Retina (tissue), 1 donor: ENCODE results near the gene STIL.
"Not testable (repeated sequence)": the region's sequence is repeated elsewhere in the genome, so short reads cannot be mapped to it uniquely, and the experiment has no call there.

ENCODE experiments used
- DNase-seq: peaks from one replicate; pipeline ENCODE4 v3.0.0-alpha.2; 2016

STIL gene

GRCh38 chr1:47317841-47318240 is 3.9 kb upstream of the STIL start:
- no peak for DNase-seq

- no peak for DNase-seq
Observed at GRCh38 chr1:47309427-47309826, 4.5 kb downstream of the STIL start.

- DNase-seq: no peak
Observed at GRCh38 chr1:47302472-47302871, 11.5 kb downstream of the STIL start.

DNA sequence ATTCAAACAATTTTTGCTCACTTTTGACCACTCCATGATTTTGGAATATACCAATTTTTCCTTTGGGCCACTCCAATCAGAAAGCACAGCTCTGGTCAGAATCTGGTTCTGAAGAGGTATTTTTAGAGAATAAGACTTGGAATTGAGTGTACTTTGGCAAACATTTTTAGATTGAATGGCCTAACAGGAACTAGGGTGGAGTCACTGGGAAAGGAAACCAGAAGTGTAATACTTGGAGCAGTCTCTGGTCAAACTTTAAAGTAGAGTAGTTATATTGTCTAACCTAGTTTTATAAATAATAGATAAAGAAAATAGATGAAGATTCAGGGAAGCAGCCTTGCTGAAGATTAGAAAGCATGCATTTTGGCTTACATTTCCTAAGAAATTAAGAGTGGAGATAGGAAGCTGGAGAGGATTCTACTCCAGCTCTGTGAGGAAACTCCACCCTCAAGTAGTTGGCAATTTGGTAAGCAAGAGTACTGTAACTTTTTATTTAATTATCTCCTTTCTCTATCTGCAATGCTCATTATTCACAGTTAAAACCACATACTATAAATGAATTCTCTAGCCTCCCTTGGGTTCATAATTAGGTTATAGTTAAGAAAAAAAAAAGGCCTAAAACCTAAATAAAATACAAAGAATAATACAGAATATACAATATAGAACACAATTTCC is 15.8 kb downstream of the STIL start:
- DNase-seq: no peak

- DNase-seq: no peak
Observed at GRCh38 chr1:47295579-47295978, 18.4 kb downstream of the STIL start.

DNA sequence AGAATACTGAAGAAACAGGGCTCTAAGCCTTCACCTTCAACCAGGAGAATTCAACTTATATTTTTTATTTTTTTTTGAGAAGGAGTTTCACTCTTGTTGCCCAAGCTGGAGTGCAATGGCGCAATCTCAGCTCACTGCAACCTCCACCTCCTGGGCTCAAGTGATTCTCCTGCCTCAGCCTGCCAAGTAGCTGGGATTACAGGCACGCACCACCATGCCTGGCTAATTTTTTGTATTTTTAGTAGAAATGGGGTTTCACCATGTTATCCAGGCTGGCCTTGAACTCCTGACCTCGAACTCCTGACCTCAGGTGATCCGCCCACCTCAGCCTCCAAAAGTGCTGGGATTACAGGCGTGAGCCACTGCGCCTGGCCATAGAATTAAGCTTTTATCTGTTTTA is 19.1 kb downstream of the STIL start:
- not testable (repeated sequence) for DNase-seq

DNA sequence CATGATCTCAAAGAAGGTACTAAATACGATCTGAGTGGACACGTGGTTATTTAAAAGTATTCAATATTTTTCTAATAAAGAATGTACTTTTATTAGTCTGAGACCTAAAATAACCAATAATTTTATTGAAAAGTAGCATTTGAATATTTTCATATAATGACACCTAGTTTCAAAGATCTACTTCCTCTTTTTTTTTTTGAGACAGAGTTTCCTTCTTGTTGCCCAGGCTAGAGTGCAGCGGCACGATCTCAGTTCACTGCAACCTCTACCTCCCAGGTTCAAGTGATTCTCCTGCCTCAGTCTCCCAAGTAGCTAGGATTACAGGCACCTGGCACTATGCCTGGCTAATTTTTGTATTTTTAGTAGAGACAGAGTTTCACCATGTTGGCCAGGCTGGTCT is 25.8 kb downstream of the STIL start:
- not testable (repeated sequence) for DNase-seq

DNA sequence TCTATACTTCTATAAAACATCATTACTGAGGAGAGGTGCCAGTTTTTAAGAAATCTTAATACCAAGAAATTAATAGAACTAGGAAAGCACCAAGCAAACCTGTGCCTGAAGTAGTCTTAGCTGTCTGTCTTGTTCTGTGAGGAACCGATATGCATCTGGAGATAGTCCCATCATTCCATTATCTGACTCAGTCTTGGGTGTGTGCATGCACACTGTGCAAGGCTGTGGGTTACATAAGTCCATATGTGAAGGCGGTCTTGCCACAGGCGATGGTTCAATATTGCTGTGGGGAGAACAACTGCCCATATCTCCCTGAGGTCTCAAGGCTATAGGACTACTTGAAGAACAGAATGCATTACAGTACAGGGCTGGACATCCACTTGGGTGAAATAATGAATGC is 33.8 kb downstream of the STIL start:
- no peak for DNase-seq

GRCh38 chr1:47276850-47277249 is 37.1 kb downstream of the STIL start:
- no peak for DNase-seq

DNA sequence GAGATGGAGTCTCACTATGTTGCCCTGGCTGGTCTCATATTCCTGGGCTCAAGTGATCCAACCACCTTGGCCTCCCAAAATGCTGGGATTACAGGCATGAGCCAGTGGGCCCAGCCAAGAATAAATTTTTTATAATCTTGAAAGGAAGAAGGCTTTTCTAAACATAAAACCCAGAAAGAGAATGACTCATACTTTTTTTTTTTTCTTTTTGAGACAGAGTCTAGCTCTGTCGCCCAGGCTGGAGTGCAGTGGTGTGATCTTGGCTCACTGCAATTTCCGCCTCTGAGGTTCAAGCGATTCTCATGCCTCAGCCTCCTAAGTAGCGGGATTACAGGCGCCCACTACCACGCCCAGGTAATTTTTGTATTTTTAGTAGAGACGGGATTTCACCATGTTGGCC is 38.1 kb downstream of the STIL start:
- not testable (repeated sequence) for DNase-seq

GRCh38 chr1:47265529-47265928 is 48.4 kb downstream of the STIL start:
- not testable (repeated sequence) for DNase-seq

DNA sequence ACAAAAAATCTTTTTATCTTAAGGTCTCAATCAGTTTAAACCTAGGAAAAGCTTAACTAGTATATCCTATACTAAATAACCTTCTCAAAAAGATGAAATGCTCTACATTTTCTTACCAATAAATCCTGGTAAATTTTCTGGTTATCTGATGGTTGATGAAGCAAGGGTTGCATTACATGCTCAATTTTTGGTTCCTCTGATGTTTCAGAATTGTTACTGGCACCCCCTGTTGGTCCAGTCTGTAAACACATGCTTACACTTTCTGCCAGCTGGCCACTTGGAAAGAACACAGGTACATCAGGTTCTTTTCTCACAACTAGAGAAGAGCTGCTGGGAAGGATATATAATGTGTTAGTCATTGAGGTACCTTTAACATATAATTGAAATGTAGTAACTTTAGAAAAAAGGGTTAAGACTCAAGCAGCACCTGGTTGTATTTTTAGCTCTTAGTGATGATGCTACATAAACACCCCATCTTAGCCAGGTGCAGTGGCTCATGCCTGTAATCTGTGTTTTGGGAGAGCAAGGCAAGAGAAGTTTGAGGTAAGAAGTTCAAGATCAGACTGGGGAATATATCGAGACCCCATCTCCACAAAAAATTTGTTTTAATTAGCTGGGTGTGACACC is 51.0 kb downstream of the STIL start:
- peak; percentile 10 for DNase-seq

DNA sequence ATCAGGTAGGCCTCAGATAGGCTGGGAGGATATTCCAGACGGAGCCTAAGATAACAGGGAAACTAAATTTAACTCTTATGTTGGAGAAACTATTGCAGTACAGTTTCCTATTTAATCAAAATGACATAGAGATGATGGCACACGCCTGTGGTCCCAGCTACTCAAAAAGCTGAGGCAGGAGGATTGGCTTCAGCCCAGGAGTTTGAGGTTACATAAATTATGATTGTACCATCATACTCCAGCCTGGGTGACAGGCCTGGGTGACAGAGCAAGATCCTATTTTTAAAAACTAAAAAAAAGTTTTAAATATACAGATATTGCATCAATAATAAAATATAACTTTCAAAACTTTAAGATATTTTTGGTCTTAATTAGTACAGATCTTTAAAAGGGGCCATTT is 56.7 kb downstream of the STIL start:
- no peak for DNase-seq

DNA sequence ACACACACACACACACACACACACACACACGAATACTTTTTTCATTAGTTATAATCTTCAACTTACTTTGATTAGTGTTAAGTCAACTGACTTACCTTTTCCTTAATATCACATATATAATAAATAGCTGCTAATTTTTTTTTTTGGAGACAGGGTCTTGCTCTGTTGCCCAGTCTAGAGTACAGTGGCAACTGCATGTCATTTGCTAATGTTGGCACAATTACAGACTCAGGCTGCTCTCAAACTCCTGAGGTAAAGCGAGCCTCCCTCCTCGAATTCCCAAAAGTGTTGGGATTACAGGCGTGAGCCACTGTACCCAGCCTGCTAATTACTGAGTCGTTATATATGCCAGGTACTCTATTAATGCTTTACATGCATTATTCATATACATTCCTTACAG is 61.2 kb downstream of the STIL start:
- DNase-seq: no peak

- DNase-seq: no peak
Observed at GRCh38 chr1:47252369-47252768, 61.6 kb downstream of the STIL start.

DNA sequence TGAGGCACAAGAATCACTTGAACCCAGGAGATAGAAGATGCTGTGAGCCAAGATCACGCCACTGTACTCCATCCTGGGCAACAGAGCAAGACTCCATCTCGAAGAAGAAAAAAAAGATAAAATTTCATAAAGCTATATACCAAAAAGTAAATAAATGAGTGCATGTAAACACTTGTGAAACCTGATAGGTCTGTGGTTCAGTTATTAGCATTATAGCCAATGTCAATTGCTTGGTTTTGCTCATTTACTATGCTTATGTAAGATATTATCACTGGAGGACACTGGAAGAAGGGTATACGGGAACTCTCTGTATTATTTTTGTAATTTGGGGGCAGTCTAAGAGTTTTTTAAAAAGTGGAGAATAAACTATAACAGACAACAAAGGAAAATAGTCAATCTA is 64.2 kb downstream of the STIL start:
- no peak for DNase-seq

DNA sequence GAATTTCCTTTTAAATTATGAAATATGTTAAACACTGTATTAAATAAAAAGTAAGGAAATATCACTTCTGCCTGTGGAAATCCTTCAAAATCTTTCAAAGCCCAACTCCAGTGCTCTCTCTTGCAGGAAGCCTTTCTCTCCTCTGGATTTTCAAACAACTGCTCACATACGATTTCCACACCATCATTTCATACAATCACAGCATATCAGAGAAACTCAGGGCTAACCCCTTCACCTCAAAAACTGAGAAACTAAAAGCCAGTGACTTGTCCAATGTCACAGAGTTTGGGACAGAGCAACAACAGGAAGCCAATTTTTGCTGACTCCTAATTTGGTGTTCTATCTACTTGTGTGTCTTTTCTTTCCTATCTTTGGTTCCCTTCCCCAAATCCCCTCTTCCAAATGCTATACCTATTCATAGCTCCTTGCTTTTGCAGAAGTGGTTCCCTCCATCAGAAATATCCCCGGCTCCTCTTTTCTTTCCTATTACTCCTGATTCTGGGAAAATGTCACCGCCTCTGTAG is 69.5 kb downstream of the STIL start:
- no peak for DNase-seq

- no peak for DNase-seq
Observed at GRCh38 chr1:47243910-47244309, 70.0 kb downstream of the STIL start.

DNA sequence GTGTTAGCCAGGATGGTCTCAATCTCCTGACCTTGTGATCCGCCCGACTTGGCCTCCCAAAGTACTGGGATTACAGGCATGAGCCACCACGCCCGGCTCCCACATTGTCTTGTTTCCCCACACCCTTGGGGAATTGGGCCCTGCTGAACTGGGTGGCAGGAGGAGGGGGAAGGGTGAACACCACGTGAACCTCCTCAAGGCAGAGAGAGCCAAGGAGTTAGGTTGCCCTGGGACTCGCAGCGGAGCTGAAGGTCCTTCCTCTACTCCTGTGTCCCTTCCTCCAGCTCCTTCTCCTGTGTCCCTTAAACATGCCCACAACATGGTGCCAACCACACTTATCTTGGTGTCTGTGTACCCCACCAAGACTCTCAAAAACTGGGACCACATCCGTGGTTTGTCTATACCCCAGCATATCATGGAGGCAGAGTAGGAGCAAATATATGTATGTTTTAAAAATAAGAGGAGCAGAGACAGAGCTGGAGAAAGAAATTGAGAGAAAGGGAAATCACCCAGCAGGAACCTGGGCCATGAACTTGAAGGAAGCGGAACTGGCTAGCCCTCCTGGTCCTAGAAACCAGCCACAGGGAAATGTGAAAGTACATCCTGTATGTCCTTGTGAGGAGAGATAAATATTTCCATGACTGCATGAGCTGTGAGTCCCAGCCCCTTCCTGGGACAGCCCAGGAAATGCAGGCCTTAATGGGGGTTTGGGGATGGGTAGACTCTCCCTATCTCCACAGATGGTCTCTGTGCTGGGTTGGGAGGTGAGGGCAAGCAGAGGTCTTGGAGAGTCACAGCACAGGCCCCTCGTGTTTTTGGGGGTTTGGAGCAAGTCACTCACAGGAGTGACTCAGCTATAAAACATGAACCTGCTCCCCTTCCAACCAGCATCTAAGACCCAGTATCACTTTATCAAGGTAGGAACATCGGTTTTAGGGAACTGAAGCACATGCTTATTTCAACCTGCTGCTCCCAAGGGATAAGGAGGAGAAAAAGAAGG is 72.5 kb downstream of the STIL start:
- DNase-seq: no peak

GRCh38 chr1:47238935-47239592 is 74.9 kb downstream of the STIL start:
- DNase-seq: no peak

DNA sequence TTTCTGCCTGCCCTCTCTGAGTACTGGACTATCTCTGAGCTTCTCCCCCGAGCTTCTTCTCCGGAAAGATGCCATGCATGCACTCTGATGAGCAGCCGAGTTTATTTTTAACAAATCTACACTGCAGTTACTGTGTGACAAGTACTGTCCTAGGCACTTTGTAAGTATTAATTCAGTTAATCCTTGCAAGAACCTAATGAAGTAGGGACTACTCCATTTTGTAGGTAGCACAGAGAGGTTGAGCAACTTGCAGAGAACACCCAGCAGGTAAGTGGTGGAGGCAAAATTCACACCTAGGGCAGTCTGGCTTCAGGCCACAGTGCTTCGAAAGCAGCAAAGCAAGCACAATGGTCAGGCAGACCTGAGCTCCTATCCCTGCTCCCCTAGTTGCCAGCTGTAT is 78.1 kb downstream of the STIL start:
- no peak for DNase-seq

DNA sequence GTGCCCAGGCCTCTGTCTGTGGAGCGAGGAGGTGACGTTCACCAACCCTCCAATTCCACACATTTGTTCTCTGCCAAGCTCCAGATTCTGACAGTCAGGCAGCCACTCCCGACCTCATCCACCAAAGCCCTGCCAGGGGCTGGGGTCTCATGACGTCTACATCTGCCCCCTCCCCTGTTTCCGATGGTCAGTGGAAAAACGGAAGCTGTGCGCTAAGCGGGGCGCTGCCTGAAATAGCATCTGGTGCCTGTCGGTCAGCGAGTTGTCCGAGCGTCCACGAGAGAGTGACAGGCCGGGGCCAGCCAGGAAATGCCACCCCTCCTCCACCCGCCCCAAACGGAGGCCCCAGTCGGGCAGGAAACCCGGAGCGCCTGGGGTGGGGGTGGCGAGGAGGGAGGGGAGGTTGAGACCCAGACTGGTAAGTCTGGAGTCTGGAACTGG is 78.7 kb downstream of the STIL start:
- DNase-seq: peak; percentile 26

DNA sequence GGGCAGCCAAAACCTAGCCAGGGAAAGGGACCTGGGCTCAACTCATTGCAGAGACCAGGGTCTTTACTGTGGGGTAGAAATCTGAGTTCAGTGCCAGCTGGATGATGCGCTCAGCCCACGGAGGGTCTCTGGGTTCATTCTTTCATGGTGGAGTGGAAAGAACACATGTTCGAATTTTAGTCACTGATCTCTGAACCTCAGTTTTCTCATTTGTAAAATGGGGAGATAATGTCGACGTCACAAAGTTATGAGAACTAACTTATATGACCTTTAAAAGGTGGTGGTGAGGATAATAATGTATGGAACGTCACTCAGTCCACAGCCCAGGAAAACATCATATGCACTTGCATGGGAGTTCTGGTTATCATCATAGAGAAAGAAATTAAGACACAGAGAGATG is 80.8 kb downstream of the STIL start:
- DNase-seq: no peak
